Stimulated activated naive CD4-positive, alpha-beta T cell treated with Interleukin-2 at 50 U/mL for 16 hours (primary cell): ENCODE results near the gene SETD1B.
A peak's percentile ranks its signal among the peaks of the same experiment; 100 is the strongest.
"Not testable (repeated sequence)": the region's sequence is repeated elsewhere in the genome, so short reads cannot be mapped to it uniquely, and the experiment has no call there.

ENCODE experiments used
- DNase-seq: peaks from one replicate; lab custom pipeline; 2025; lab: John Stamatoyannopoulos, UW

Gene SETD1B

DNA sequence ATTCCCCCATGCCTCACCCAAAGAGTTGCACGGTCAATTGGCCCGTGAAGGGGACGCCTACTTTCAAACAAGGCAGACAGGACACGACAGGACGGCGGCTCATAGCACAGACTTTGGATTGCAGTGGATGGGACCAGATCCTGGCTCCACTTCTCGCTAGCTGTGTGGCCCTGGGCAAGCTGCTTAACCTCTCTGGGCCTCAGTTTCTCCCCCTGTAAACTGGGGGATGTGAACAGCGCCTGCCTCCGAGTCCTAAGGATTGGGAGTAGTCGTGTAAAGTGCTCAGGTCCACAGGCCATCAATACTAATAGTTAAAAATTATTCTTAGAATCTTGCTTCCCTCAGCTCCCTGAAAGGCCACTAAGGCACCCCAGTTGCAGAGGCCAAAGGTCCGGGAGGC, 23.4 kb upstream of the SETD1B start:
- DNase-seq, result no peak

DNA sequence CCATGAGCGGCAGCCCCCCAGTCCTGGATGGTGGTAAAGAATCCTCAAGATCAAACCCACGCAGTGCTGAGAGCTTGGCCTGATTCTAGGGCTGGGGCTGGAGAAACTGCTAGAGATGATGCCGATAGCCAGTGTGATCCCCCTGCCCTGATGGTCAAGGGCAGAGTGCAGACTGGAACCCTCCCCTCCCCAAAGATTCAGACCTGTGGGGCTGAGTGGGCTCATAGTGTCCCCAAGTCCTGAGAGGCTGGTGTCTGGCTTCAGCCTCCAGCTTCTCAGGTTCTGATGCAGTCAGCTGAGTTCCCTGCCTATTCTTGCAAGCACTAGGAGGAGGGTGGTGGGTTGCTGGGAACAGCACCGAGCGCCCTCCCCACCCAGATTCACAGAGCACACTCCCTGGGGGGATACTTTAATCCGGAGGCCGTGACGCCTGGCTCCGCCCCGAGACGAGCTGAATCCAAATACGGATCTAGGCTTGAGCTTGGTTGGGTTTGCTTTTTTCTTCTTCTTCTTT, 22.3 kb upstream of the SETD1B start:
- DNase-seq, result no peak

GRCh38 chr12:121781998-121782979, 21.5 kb upstream of the SETD1B start:
- DNase-seq, result peak; percentile 65

- DNase-seq, result no peak
Observed at GRCh38 chr12:121783766-121784165, 20.0 kb upstream of the SETD1B start.

DNA sequence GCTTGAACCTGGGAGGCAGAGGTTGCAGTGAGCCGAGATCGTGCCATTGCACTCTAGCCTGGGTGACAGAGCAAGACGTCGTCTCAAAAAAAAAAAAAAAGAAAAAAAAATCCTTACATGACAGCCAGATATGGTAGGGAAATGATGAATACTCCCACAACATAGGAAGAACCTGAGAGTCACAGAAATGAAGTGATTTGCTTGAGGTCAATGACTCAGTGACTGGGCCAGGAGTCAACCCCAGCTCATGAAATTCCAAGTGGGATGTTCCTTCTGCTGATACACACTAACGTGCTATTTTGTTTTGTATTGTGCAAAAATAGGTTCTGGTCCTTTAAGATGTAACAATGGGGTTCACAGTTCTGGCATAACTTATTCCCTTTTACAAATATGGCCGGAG, 19.3 kb upstream of the SETD1B start:
- peak; percentile 10 for DNase-seq

DNA sequence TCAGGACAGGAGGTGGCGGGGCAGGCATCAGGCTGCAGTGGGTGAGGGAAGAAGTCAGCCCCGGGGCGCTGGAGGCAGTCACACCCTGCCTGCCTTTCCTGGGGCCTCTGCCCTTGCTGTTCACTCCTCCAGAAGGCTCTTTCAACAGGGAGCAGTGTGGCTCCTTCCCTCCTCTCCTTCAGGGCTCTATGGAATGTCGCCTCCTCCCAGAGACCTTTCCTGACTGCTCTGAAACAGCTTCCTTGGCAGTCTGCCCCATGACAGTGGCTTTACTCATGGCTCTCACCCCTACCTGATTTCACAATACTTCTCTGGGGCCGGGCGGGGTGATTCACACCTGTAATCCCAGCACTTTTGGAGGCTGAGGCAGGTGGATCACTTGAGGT, 17.4 kb upstream of the SETD1B start:
- DNase-seq, result peak; percentile 24

- peak; percentile 23 for DNase-seq
Observed at GRCh38 chr12:121787063-121788025, 16.5 kb upstream of the SETD1B start.

DNA sequence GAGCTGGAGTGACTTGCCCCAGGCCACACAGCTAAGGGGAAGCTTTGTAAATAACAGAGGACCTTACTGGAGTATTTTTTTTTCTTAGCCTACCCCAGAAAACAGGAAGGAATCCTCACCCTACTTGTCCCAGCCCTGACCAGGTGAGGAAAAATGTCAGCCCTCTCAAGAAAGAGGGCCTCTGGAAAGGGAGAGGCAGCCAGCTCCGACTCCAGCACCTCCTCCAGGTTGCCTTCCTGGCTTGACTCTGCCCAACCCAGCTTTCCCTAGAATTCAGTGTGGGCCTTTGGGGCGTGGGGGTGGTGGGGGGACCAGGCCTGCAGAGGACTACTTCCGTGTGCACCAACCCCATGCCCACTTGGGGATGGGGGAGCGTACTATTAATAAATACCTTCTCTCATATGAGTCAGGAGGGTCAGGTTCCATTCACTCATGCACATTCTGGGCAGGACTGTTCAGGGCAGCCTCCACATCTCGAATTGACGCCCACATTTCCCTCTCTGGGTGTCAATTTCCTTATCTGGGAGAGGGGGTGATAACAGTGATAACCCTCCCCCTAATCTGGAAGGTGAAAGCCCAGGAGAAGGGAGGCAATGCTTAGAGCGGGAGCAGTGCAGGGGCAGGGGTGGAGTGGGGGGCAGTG, 15.5 kb upstream of the SETD1B start:
- DNase-seq, result peak; percentile 13

GRCh38 chr12:121789233-121789781, 14.5 kb upstream of the SETD1B start:
- DNase-seq, result peak; percentile 25

GRCh38 chr12:121789800-121790728, 13.7 kb upstream of the SETD1B start:
- DNase-seq, result peak; percentile 94

GRCh38 chr12:121790785-121791184, 13.0 kb upstream of the SETD1B start:
- not testable (repeated sequence) for DNase-seq

- DNase-seq, result no peak
Observed at GRCh38 chr12:121791671-121792551, 11.9 kb upstream of the SETD1B start.

- DNase-seq, result peak; percentile 59
Observed at GRCh38 chr12:121792607-121793439, 11.0 kb upstream of the SETD1B start.

DNA sequence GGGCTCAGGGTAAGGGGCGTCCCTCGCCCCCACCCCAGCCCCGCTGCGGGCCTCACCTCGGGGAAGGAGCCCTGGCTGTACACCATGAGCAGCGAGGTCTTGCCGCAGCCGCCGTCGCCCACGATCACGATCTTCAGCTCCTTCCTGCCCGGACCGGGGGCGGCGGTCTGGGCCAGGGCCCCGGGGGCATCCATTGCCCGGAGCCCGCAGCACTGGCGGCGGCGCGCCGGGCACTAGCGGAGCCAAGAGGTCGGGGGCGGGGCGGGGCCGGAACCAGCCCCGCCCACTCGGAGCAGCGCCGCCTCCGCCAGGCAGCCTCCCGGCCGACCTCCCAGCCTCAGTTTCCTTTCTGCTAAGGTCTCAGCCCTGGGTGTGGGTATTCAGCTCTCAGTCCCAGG, 10.4 kb upstream of the SETD1B start, which contains the start of gene RHOF:
Gene RHOF, minus strand, starts transcription at position 249 of the 398 bp plus-strand sequence. Its CDS starts 55 bp downstream, at position 194.
- peak; percentile 77 for DNase-seq

DNA sequence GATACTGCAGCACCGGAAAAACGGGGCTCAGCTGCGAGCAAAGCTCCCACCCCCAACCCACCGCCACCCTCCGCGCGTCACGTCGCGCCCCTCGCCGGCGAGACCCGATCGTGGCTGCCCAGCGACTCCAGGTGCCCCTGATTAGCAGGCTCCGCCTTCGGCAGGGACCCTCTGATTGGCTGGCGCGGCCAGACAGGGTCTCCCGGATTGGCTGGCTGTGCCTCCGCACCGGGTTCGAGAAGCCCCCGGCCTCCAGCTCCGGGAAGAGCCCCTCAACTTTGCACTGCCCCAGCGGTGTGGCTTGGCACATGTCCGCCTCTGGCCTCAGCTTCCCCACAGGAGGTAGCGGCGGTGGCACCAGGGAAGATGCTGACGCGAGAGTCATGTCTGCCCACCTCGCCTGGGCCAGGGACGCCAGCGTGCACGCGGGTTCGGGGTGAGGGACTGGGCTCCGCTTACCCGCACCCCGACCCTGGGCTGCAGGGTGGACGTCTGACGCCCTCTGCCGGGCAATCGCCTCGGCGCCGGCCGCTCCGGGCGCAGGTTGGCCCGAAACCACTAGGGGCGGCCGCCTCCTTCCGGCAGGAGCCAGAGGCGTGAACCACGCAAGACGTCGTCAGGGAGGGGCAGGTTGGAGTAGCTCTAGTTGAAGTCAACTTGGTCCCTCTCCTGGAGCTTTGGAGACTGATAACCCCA, 9.8 kb upstream of the SETD1B start:
- DNase-seq, result peak; percentile 93

DNA sequence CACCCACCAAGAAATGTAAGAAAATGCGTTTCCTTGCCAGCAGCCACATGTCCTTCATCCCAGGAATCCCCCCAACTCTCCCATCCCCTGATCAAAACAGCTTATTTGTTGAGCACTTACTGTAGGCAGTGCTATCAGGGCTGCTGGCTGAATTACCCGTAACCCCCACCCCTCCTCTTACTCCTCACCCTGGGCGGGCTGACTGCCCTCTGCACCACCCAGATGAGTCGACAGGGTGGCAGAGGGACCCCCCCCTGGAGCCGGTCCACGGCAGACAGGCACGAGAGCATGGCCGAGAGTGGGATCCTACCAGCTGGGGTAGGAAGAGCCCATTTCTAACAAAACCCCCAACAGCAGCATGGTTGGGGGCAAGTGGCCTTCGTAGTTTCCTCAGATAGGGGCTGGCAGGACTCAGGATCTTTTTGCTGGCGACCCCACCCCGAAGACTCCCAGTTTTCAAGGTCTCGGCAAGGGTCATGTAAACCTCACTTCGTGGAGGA, 9.2 kb upstream of the SETD1B start:
- DNase-seq, result peak; percentile 57
